Gastroesophageal sphincter (tissue), 4 donors: Measurements from ENCODE around the gene NDUFA7. TPM values are rescaled to one million over a fixed set of nuclear protein-coding genes. Genes with fewer than 3 reads are reported as not detected.

Experiments used
- ATAC-seq: fragments of 150-250 bp; one replicate; pipeline ENCODE4 v1.9.1; 2016; ENCODE audit warnings: mild to moderate bottlenecking, moderate library complexity
- H3K27ac ChIP-seq, 4 donors: fragments of 200-600 bp; sonication (generic) in 3 of 4; 1 replicate in 3 of 4; 2 replicates in 1 of 4; pipeline ENCODE4 v1.5.1; 2016 to 2019
- H3K27me3 ChIP-seq: fragments of 200-600 bp; sonication (generic); one replicate; pipeline ENCODE4 v1.5.1; 2019
- H3K36me3 ChIP-seq, 2 donors: fragments of 200-600 bp; sonication (generic); one replicate each; pipeline ENCODE4 v1.5.1; 2019; ENCODE audit warnings: control low read depth in 1 of 2
- H3K4me1 ChIP-seq, 3 donors: fragments of 200-600 bp; sonication (generic); 1 replicate in 2 of 3; 2 replicates in 1 of 3; pipeline ENCODE4 v1.5.1; 2016 to 2019; ENCODE audit warnings: control low read depth in 2 of 3
- H3K4me3 ChIP-seq, 2 donors: fragments of 200-600 bp; sonication (generic); one replicate each; pipeline ENCODE4 v1.5.1; 2019; ENCODE audit warnings: mild to moderate bottlenecking in 1 of 2, moderate library complexity in 1 of 2
- H3K9me3 ChIP-seq, 3 donors: fragments of 200-600 bp; sonication (generic); one replicate each; pipeline ENCODE4 v1.5.1; 2017 to 2019; ENCODE audit warnings: control low read depth in 2 of 3
- CTCF ChIP-seq, 4 experiments: fragments of 200-600 bp in 2 of 4; fragments of 450-650 bp in 2 of 4; sonication (generic) in 1 of 4; IDR thresholded peaks; one replicate each; pipeline ENCODE4 v1.5.1; 2017 to 2019; ENCODE audit warnings: antibody characterized with exemption in 4 of 4, mild to moderate bottlenecking in 2 of 4, moderate library complexity in 2 of 4
- EP300 ChIP-seq: sonication (generic); formaldehyde crosslinking; IDR thresholded peaks from one replicate; pipeline ENCODE4 v1.6.1; 2017; ENCODE audit warnings: antibody characterized with exemption, mild to moderate bottlenecking
- POLR2A ChIP-seq, 2 donors: fragments of 450-650 bp; IDR thresholded peaks; one replicate each; pipeline ENCODE4 v1.6.1; 2017; ENCODE audit warnings: antibody characterized with exemption in 2 of 2, mild to moderate bottlenecking in 2 of 2, moderate library complexity in 1 of 2
- POLR2AphosphoS5 ChIP-seq: sonication (generic); formaldehyde crosslinking; IDR thresholded peaks from one replicate; pipeline ENCODE4 v1.6.1; 2017; ENCODE audit warnings: antibody characterized with exemption
- WGBS, 2 donors: methylation state at CpG; one replicate each; pipeline ENCODE4 v1.1.5; 2018; ENCODE audit warnings: low coverage in 1 of 2; 5-methylcytosine and 5-hydroxymethylcytosine counted together
- total RNA-seq, 4 donors: library from RNA; depleted of rRNA; stranded (reverse); fragments of >200 nt; gene quantifications; one replicate each; pipeline ENCODE4 v1.1.0, GENCODE V29; 2016

Gene NDUFA7
- total RNA-seq, 4 donors from 2014 or later: 14.5 to 48.3 (median 32.3) TPM

- Histone ChIP-seq H3K27me3 (no peaks in the 10 kb centered on the region), H3K36me3 (peaks cover 0 to 3% of the 10 kb centered on the region in 2 donors), H3K9me3 (no peaks in the 10 kb centered on the region), H3K27ac (peak overlapping the region in 2 of 4 donors; percentile 67 to 83), H3K4me3 (no peak overlapping the region), H3K4me1 (peaks cover 0 to 71% (median 31%) of the 10 kb centered on the region in 3 donors)
- no peak for TF ChIP-seq POLR2AphosphoS5
- no peak for TF ChIP-seq EP300
- TF ChIP-seq POLR2A (IDR thresholded peaks at IDR 0.05): no peak
- no peak for TF ChIP-seq CTCF (IDR thresholded peaks at IDR 0.05)
- no CpG with 5 or more reads among the region's 11 CpGs for WGBS, 2 donors
- no peak for ATAC-seq
Measured at GRCh38 chr19:8366121-8366581, 45.0 kb upstream of the NDUFA7 start.

GRCh38 chr19:8363803-8364771, 42.9 kb upstream of the NDUFA7 start, which contains the start of gene ANGPTL4:
Gene ANGPTL4, plus strand, starts transcription at chr19:8364155. Its CDS starts 167 bp downstream, at chr19:8364322.
- H3K4me1 ChIP-seq: peaks cover 0 to 74% (median 31%) of the 10 kb centered on the region in 3 donors
- H3K36me3 ChIP-seq: no peaks in the 10 kb centered on the region
- peak within 1 kb of the TSS; percentile 49 to 59 for H3K4me3 ChIP-seq
- TF ChIP-seq EP300 (no peak), CTCF (IDR thresholded peaks at IDR 0.05) (peak in 3 of 4 experiments; percentile 14 to 33 (median 27)), POLR2AphosphoS5 (peak; percentile 43), POLR2A (IDR thresholded peaks at IDR 0.05) (peak; percentile 27 to 49)
- H3K27me3 ChIP-seq: no peaks in the 10 kb centered on the region
- H3K27ac ChIP-seq: peak within 1 kb of the TSS; percentile 36 to 90 (median 82)
- 0% methylated on average over 4 of the region's 81 CpGs; no CpG with 5 or more reads in 1 of the 2 donors for WGBS, 2 donors
- peak; percentile 57 for ATAC-seq
- no peaks in the 10 kb centered on the region for H3K9me3 ChIP-seq

- WGBS, 2 donors: 26 to 41% methylated on average over 6 to 11 of the region's 12 CpGs
- peak; percentile 94 for ATAC-seq
- Histone ChIP-seq H3K4me1 (peaks cover 0 to 58% (median 18%) of the 10 kb centered on the region in 3 donors), H3K27me3 (no peaks in the 10 kb centered on the region), H3K4me3 (no peak overlapping the region), H3K9me3 (no peaks in the 10 kb centered on the region), H3K36me3 (no peaks in the 10 kb centered on the region), H3K27ac (peak overlapping the region; percentile 66 to 87 (median 82))
- TF ChIP-seq EP300: no peak
- TF ChIP-seq POLR2A (IDR thresholded peaks at IDR 0.05): no peak
- TF ChIP-seq CTCF (IDR thresholded peaks at IDR 0.05): no peak
- TF ChIP-seq POLR2AphosphoS5: peak; percentile 99
Measured at GRCh38 chr19:8361921-8362793, 41.0 kb upstream of the NDUFA7 start.

- Histone ChIP-seq H3K4me1 (peaks cover 0 to 43% (median 14%) of the 10 kb centered on the region in 3 donors), H3K9me3 (no peaks in the 10 kb centered on the region)
- no peak for ATAC-seq
Measured at GRCh38 chr19:8360196-8360595, 39.0 kb upstream of the NDUFA7 start.

More at GRCh38 chr19:8360196-8360595, 39.0 kb upstream of the NDUFA7 start:
- 87 to 93% methylated on average over 5 to 8 of the region's 8 CpGs for WGBS, 2 donors
- no peak for TF ChIP-seq POLR2A (IDR thresholded peaks at IDR 0.05)
- no peak for TF ChIP-seq EP300
- TF ChIP-seq POLR2AphosphoS5: no peak
- TF ChIP-seq CTCF (IDR thresholded peaks at IDR 0.05): no peak
- no peak overlapping the region for H3K4me3 ChIP-seq
- no peak overlapping the region for H3K27ac ChIP-seq
- no peaks in the 10 kb centered on the region for H3K36me3 ChIP-seq
- no peaks in the 10 kb centered on the region for H3K27me3 ChIP-seq
